Measurements from ENCODE around the gene DLG4.

- no peak for TF ChIP-seq EZH2 (IDR thresholded peaks at IDR 0.05; ENCODE audit: borderline replicate concordance, low read length)
- TF ChIP-seq, protein P1, sequence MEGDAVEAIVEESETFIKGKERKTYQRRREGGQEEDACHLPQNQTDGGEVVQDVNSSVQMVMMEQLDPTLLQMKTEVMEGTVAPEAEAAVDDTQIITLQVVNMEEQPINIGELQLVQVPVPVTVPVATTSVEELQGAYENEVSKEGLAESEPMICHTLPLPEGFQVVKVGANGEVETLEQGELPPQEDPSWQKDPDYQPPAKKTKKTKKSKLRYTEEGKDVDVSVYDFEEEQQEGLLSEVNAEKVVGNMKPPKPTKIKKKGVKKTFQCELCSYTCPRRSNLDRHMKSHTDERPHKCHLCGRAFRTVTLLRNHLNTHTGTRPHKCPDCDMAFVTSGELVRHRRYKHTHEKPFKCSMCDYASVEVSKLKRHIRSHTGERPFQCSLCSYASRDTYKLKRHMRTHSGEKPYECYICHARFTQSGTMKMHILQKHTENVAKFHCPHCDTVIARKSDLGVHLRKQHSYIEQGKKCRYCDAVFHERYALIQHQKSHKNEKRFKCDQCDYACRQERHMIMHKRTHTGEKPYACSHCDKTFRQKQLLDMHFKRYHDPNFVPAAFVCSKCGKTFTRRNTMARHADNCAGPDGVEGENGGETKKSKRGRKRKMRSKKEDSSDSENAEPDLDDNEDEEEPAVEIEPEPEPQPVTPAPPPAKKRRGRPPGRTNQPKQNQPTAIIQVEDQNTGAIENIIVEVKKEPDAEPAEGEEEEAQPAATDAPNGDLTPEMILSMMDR (IDR thresholded peaks at IDR 0.05; ENCODE audit: low read length) = no peak
Observed at GRCh38 chr17:7237761-7238419, 18.3 kb upstream of the DLG4 start.

All from OCI-LY1 (cell line).